A549 (cell line): Measurements from ENCODE around the gene ZNF750. TPM values are rescaled to one million over a fixed set of nuclear protein-coding genes. Genes with fewer than 3 reads are reported as not detected.

ENCODE experiments used
- ATAC-seq, 2 experiments: fragments of 200-7000 bp in 1 of 2; fragments of >200 bp in 1 of 2; cut with Nextera tagmentation in 1 of 2; cut with Tn5 transposase in 1 of 2; 3 replicates each; pipeline versions ENCODE4 v1.8.0 to v1.9.1; 2018 to 2020; ENCODE audit warnings: mild to moderate bottlenecking in 1 of 2, moderate library complexity in 1 of 2
- CTCF ChIA-PET: fragments of 300-600 bp; sonication (Branson Sonifier 250); formaldehyde crosslinking; extraction: SDS; loops from one replicate; lab custom pipeline; 2021; ENCODE audit warnings: antibody characterized with exemption, inconsistent platforms; lab: Yijun Ruan, JAX
- POLR2A ChIA-PET: fragments of 350-600 bp; formaldehyde crosslinking; extraction: SDS; loops from one replicate; lab custom pipeline; 2021; ENCODE audit warnings: antibody characterized with exemption, inconsistent platforms; lab: Yijun Ruan, JAX
- DNase-seq, 2 experiments: peaks; one replicate each; pipeline versions ENCODE4 v3.0.0 to v3.0.0-alpha.2; 2011 to 2016; ENCODE audit warnings: low read depth in 1 of 2, low spot score in 1 of 2
- FAIRE-seq: peaks from 2 replicates; lab custom pipeline; 2011; peaks lifted over from hg19 to GRCh38; lab: Jason Lieb, UNC
- H3K27ac ChIP-seq, 2 experiments: fragments of >200 bp; sonication (Bioruptor Twin); formaldehyde crosslinking; 3 replicates each; pipeline ENCODE4 v1.5.1; 2016 to 2017
- H3K4me1 ChIP-seq: fragments of >200 bp; sonication (Bioruptor Twin); formaldehyde crosslinking; 3 replicates; pipeline ENCODE4 v1.6.1; 2016
- H3K4me2 ChIP-seq: fragments of >200 bp; sonication (Bioruptor Twin); formaldehyde crosslinking; 3 replicates; pipeline ENCODE4 v1.6.1; 2016
- H3K4me3 ChIP-seq: fragments of >200 bp; sonication (Bioruptor Twin); formaldehyde crosslinking; 3 replicates; pipeline ENCODE4 v1.5.1; 2016
- H3K9me3 ChIP-seq: fragments of >200 bp; sonication (Bioruptor Twin); formaldehyde crosslinking; 3 replicates; pipeline ENCODE4 v1.6.1; 2016
- ATOH8 ChIP-seq: fragments of 250-450 bp; sonication (Bioruptor Pico); IDR thresholded peaks from 2 replicates; pipeline ENCODE4 v1.5.0; 2020; ENCODE audit warnings: low read depth, mild to moderate bottlenecking, moderate library complexity
- CBX8 ChIP-seq: fragments of 200-600 bp; sonication (generic); IDR thresholded peaks from 2 replicates; pipeline ENCODE4 v1.6.1; 2016
- CEBPB ChIP-seq, 2 experiments: fragments of >200 bp in 1 of 2; sonication (Bioruptor Twin) in 1 of 2; formaldehyde crosslinking in 1 of 2; IDR thresholded peaks; 2 replicates each; pipeline ENCODE4 v1.6.1; 2012 to 2016
- E2F6 ChIP-seq: IDR thresholded peaks from 2 replicates; pipeline ENCODE4 v1.6.1; 2012; ENCODE audit warnings: low read depth, borderline replicate concordance
- EHF ChIP-seq: fragments of 250-450 bp; sonication (Bioruptor Pico); IDR thresholded peaks from 2 replicates; pipeline ENCODE4 v1.5.0; 2020; ENCODE audit warnings: mild to moderate bottlenecking
- HES2 ChIP-seq: fragments of >200 bp; sonication (Bioruptor Twin); formaldehyde crosslinking; IDR thresholded peaks from 2 replicates; pipeline ENCODE4 v1.6.1; 2016
- HEYL ChIP-seq: fragments of 250-450 bp; sonication (Bioruptor Pico); IDR thresholded peaks from 2 replicates; pipeline ENCODE4 v1.8.0; 2021; ENCODE audit warnings: mild to moderate bottlenecking, moderate library complexity
- HMGXB4 ChIP-seq: fragments of 250-450 bp; sonication (Bioruptor Pico); IDR thresholded peaks from 2 replicates; pipeline ENCODE4 v1.5.0; 2021; ENCODE audit warnings: mild to moderate bottlenecking, moderate library complexity, borderline replicate concordance
- JUN ChIP-seq, 2 experiments: fragments of >200 bp; sonication (Bioruptor Twin); formaldehyde crosslinking; IDR thresholded peaks; 2 replicates in 1 of 2; 3 replicates in 1 of 2; pipeline ENCODE4 v1.6.1; 2016 to 2017
- JUNB ChIP-seq: fragments of >200 bp; sonication (Bioruptor Twin); formaldehyde crosslinking; IDR thresholded peaks from 2 replicates; pipeline ENCODE4 v1.6.1; 2016
- MYC ChIP-seq: IDR thresholded peaks from 2 replicates; pipeline ENCODE4 v1.6.1; 2012; ENCODE audit warnings: mild to moderate bottlenecking, inconsistent platforms, low read length, improper control_type of control experiment, borderline replicate concordance
- PBX3 ChIP-seq: IDR thresholded peaks from 2 replicates; pipeline ENCODE4 v1.6.1; 2012
- PHF8 ChIP-seq: fragments of 200-600 bp; sonication (generic); IDR thresholded peaks from 2 replicates; pipeline ENCODE4 v1.6.1; 2016; ENCODE audit warnings: low read depth, mild to moderate bottlenecking, antibody characterized with exemption, moderate library complexity, borderline replicate concordance
- POLR2A ChIP-seq: IDR thresholded peaks from 2 replicates; pipeline ENCODE4 v1.6.1; 2012; ENCODE audit warnings: mild to moderate bottlenecking, low read length
- RAD21 ChIP-seq, 2 experiments: fragments of >200 bp in 1 of 2; sonication (Bioruptor Twin) in 1 of 2; formaldehyde crosslinking in 1 of 2; IDR thresholded peaks in 1 of 2; conservative IDR thresholded peaks in 1 of 2; 2 replicates in 1 of 2; 3 replicates in 1 of 2; pipeline ENCODE4 v1.6.1; 2012 to 2018; ENCODE audit warnings: inconsistent platforms in 1 of 2
- RCOR1 ChIP-seq: fragments of 150-350 bp; IDR thresholded peaks from 2 replicates; pipeline ENCODE4 v1.6.1; 2014; ENCODE audit warnings: antibody characterized with exemption, low read length, low read depth
- REST ChIP-seq: fragments of 200-600 bp; sonication (generic); IDR thresholded peaks from 2 replicates; pipeline ENCODE4 v1.6.1; 2016; ENCODE audit warnings: antibody characterized with exemption, mild to moderate bottlenecking, moderate library complexity
- ZC3H11A ChIP-seq: fragments of 450-650 bp; IDR thresholded peaks from 2 replicates; pipeline ENCODE4 v1.6.1; 2014; ENCODE audit warnings: antibody characterized with exemption, mild to moderate bottlenecking
- ZFP36 ChIP-seq: fragments of 450-650 bp; IDR thresholded peaks from 2 replicates; pipeline ENCODE4 v1.6.1; 2014; ENCODE audit warnings: borderline replicate concordance; ENCODE audit not compliant: partially characterized antibody
- ZNF302 ChIP-seq: fragments of 250-450 bp; sonication (Bioruptor Pico); IDR thresholded peaks from 2 replicates; pipeline ENCODE4 v1.9.0; 2021; ENCODE audit warnings: inconsistent platforms, mild to moderate bottlenecking, moderate library complexity
- WGBS: methylation state at CpG from one replicate; pipeline ENCODE4 v1.1.6; 2017; ENCODE audit errors: missing lambda C conversion rate; 5-methylcytosine and 5-hydroxymethylcytosine counted together
- polyA plus RNA-seq, 4 experiments: library from polyadenylated mRNA; depleted of rRNA in 3 of 4; stranded (reverse); fragments of >200 nt; fragmentation: RNase III in 1 of 4; extraction: RNeasy Plus Mini Kit Qiagen cat#74134 plus additional on column Dnase treatment in 1 of 4; gene quantifications; 2 replicates in 3 of 4; 3 replicates in 1 of 4; pipeline ENCODE4 v1.2.3, GENCODE V29; 2011 to 2017

Gene ZNF750
- polyA plus RNA-seq, 2 of the 4 experiments (the other 2 are of a cell fraction) = not detected

- TF ChIP-seq CBX8 (no peak), ZC3H11A (no peak), PHF8 (no peak), EHF (CRISPR knock-in tag) (no peak), E2F6 (no peak), POLR2A (no peak), MYC (no peak), HEYL (no peak), ATOH8 (CRISPR knock-in tag) (no peak), JUN (IDR thresholded peaks at IDR 0.05) (no peak), PBX3 (no peak), ZFP36 (no peak), RCOR1 (no peak), HMGXB4 (CRISPR knock-in tag) (no peak), CEBPB (IDR thresholded peaks at IDR 0.05) (no peak), JUNB (no peak), RAD21 (conservative IDR thresholded peaks at IDR 0.05 in 1 of 2, IDR thresholded peaks at IDR 0.05 in 1 of 2) (no peak), ZNF302 (no peak), REST (no peak), HES2 (no peak)
- TF ChIP-seq, all 56 proteins: peak for 0
- WGBS = 91% methylated on average over 35 of the region's 35 CpGs
- no peak for DNase-seq
- no peak for FAIRE-seq
- Histone ChIP-seq H3K4me3 (no peak overlapping the region), H3K9me3 (no peaks in the 10 kb centered on the region), H3K4me1 (no peaks in the 10 kb centered on the region), H3K4me2 (no peak overlapping the region), H3K27ac (no peak overlapping the region)
- ChIA-PET POLR2A (no interaction called here), CTCF (interaction anchor here (1.0 to 2.1 kb wide), 4 partner anchors 8 to 201 kb away, joined by 3 to 4 read pairs (median 4); no protein-coding TSS in a partner anchor)
- ATAC-seq = no peak
These were observed 30.3 kb upstream of the ZNF750 start for GRCh38 chr17:82870091-82870491.
